ENCODE data around the gene ZNF215. TPM values are rescaled to one million over a fixed set of nuclear protein-coding genes. Genes with fewer than 3 reads are reported as not detected.

ZNF215 gene
- total RNA-seq (2014; rRNA removed; shearing (Covaris generic)) (59.8 and 67.2 TPM in 2 replicates), total RNA-seq (2022) (61.0 and 63.0 TPM in 2 replicates), Bru-seq, nascent RNA (percentile 97 among the genes with signal in this experiment), BruChase-seq, experiment 1, labeled RNA remaining after a 6-hour chase (percentile 90 among the genes with signal in this experiment), BruChase-seq, experiment 2, labeled RNA remaining after a 2-hour chase (percentile 98 among the genes with signal in this experiment)
- long read RNA-seq, transcript ZNF215-201 (7 exons, 3,448 nt) = major isoform, 21 of 96 reads
- long read RNA-seq, partial matches to known transcripts = 15 of 96 reads
- long read RNA-seq, other reads (novel, unspliced or antisense) = 54 of 96 reads

DNA sequence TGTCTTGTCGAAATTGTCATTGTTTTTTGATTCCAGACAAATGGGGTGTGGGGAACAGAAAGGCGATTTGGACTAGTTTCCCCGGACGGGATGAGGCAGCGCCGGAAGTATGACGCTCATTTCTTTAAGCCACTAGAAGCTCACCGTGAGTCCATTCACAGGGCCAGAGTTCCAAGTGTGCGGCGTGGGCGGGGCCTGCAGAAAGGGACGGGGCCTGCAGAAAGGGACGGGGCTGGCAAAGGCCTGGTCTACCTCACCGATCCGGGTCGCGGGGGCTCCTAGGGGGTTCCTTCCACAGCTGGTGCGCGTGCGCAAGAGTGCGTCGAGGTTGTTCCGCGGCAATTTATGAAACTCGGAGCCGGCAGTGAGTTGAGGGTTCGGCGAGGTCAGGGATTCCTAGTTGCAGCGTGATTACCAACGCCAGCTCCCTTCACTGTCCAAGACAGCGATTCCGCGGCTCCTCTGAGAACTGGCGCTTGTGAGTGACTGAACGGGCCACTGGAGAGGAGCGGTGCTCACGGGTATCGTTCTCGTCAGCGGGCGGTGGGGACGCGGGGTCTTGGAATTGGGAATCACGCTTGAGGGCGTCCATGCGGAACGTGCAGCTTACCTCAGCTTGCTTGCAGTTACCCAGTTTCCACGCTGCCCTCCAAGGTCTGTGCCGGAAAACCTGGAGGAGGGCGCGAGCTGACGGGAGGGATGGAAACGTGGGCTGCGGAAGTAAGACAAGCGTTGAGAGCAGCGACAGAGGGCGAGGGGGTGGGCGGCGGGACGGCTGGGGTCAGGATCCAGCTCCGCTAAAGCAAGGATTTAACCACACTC is at the start of gene ZNF215:
Gene ZNF215, plus strand, starts transcription at position 219 of the 822 bp plus-strand sequence. CDS start 5,847 bp downstream, outside the sequence.
- H3K4me3 ChIP-seq (ENCODE audit: low read depth, low read length, poor library complexity, severe bottlenecking) = peak within 1 kb of the TSS; percentile 95
- POLR2A ChIA-PET = interaction anchor here (0.6 to 5.3 kb wide), 9 partner anchors 11 to 545 kb away, joined by 3 to 43 read pairs (median 5); partner anchors contain the start of gene SMPD1
- BruUV-seq (replicated peaks) = no TSS peak

DNA sequence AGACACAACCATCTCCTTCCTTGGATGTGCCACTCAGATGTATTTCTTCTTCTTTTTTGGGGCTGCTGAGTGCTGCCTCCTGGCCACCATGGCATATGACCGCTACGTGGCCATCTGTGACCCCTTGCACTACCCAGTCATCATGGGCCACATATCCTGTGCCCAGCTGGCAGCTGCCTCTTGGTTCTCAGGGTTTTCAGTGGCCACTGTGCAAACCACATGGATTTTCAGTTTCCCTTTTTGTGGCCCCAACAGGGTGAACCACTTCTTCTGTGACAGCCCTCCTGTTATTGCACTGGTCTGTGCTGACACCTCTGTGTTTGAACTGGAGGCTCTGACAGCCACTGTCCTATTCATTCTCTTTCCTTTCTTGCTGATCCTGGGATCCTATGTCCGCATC is 49.3 kb upstream of the ZNF215 start:
- Histone ChIP-seq H3K9me3 (ENCODE audit: low read length) (no peaks in the 10 kb centered on the region), H3K4me3 (ENCODE audit: low read depth, low read length, poor library complexity, severe bottlenecking) (no peak overlapping the region), H3K4me1 (ENCODE audit: insufficient read depth, low read length, poor library complexity, severe bottlenecking) (no peaks in the 10 kb centered on the region), H4K20me1 (ENCODE audit: insufficient read depth, low read length) (no peaks in the 10 kb centered on the region), H3K36me3 (ENCODE audit: insufficient read depth, low read length) (no peaks in the 10 kb centered on the region), H3K27ac (ENCODE audit: low read depth, low read length, poor library complexity, severe bottlenecking) (no peak overlapping the region), H3K9me2 (ENCODE audit: insufficient read depth, low read length) (no peaks in the 10 kb centered on the region), H3K79me2 (ENCODE audit: insufficient read depth, low read depth, low read length) (no peaks in the 10 kb centered on the region), H2AFZ (ENCODE audit: low read length) (no peak overlapping the region), H3K4me2 (ENCODE audit: low read length) (no peak overlapping the region)
- BruUV-seq (replicated peaks) = no TSS peak
- no peak for DNase-seq (ENCODE audit: low spot score)
- ChIA-PET POLR2A (no interaction called here), CTCF (ENCODE audit: unreplicated experiment) (no interaction called here)
- intact Hi-C loops (cut with micrococcal nuclease; ENCODE audit: unreplicated experiment) = no loop called here
- TF ChIP-seq, protein P1, sequence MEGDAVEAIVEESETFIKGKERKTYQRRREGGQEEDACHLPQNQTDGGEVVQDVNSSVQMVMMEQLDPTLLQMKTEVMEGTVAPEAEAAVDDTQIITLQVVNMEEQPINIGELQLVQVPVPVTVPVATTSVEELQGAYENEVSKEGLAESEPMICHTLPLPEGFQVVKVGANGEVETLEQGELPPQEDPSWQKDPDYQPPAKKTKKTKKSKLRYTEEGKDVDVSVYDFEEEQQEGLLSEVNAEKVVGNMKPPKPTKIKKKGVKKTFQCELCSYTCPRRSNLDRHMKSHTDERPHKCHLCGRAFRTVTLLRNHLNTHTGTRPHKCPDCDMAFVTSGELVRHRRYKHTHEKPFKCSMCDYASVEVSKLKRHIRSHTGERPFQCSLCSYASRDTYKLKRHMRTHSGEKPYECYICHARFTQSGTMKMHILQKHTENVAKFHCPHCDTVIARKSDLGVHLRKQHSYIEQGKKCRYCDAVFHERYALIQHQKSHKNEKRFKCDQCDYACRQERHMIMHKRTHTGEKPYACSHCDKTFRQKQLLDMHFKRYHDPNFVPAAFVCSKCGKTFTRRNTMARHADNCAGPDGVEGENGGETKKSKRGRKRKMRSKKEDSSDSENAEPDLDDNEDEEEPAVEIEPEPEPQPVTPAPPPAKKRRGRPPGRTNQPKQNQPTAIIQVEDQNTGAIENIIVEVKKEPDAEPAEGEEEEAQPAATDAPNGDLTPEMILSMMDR (conservative IDR thresholded peaks at IDR 0.05; ENCODE audit: low read length) = no peak
- TF ChIP-seq EZH2phosphoT487 (IDR thresholded peaks at IDR 0.05; ENCODE audit: borderline replicate concordance, low read depth, low read length) = no peak

More for the DNA sequence above, at the start of gene ZNF215:
- peak within 1 kb of the TSS; percentile 81 for H2AFZ ChIP-seq (ENCODE audit: low read length)
- peaks cover 41% of the 10 kb centered on the region for H3K79me2 ChIP-seq (ENCODE audit: insufficient read depth, low read depth, low read length)
- intact Hi-C loops (cut with micrococcal nuclease; ENCODE audit: unreplicated experiment) = loop anchor here (1.0 to 10.0 kb wide), 5 partner anchors 244 to 692 kb away; partner anchors contain the start of genes CNGA4, FHIP1B, ILK and MRPL17
- peaks cover 46% of the 10 kb centered on the region for H3K36me3 ChIP-seq (ENCODE audit: insufficient read depth, low read length)
- TF ChIP-seq, protein P1 (conservative IDR thresholded peaks at IDR 0.05; ENCODE audit: low read length) = no peak
- no peak for TF ChIP-seq EZH2phosphoT487 (IDR thresholded peaks at IDR 0.05; ENCODE audit: borderline replicate concordance, low read depth, low read length)
- CTCF ChIA-PET (ENCODE audit: unreplicated experiment) = interaction anchor here (0.6 to 1.0 kb wide), 4 partner anchors 8 to 1355 kb away, joined by 3 to 4 read pairs (median 3); no protein-coding TSS in a partner anchor
- H3K27ac ChIP-seq (ENCODE audit: low read depth, low read length, poor library complexity, severe bottlenecking) = peak within 1 kb of the TSS; percentile 95
- H3K4me1 ChIP-seq (ENCODE audit: insufficient read depth, low read length, poor library complexity, severe bottlenecking) = peaks cover 37% of the 10 kb centered on the region
- H4K20me1 ChIP-seq (ENCODE audit: insufficient read depth, low read length) = no peaks in the 10 kb centered on the region
- no peaks in the 10 kb centered on the region for H3K9me2 ChIP-seq (ENCODE audit: insufficient read depth, low read length)
- no peaks in the 10 kb centered on the region for H3K9me3 ChIP-seq (ENCODE audit: low read length)
- peak; percentile 94 for DNase-seq (ENCODE audit: low spot score)
- peak within 1 kb of the TSS; percentile 90 for H3K4me2 ChIP-seq (ENCODE audit: low read length)

Data from OCI-LY7 (cell line).